SJSA1 (cell line): ENCODE measurements around the gene RPS17. TPM values are rescaled to one million over a fixed set of nuclear protein-coding genes. Genes with fewer than 3 reads are reported as not detected.
A peak's percentile ranks its signal among the peaks of the same experiment; 100 is the strongest.
"Not testable (repeated sequence)": the region's sequence is repeated elsewhere in the genome, so short reads cannot be mapped to it uniquely, and the experiment has no call there.

Source experiments
- DNase-seq, 2 experiments: peaks; one replicate each; pipeline ENCODE4 v3.0.0-alpha.2; 2015 to 2020; ENCODE audit warnings: low spot score in 2 of 2, low read depth in 1 of 2
- H3K27ac ChIP-seq: fragments of 250-450 bp; sonication (Bioruptor Pico); 2 replicates; pipeline ENCODE4 v1.5.1; 2020; ENCODE audit warnings: mild to moderate bottlenecking, moderate library complexity
- H3K27me3 ChIP-seq: fragments of 250-450 bp; sonication (Bioruptor Pico); replicated peaks from 2 replicates; pipeline ENCODE4 v1.5.1; 2020; ENCODE audit warnings: mild to moderate bottlenecking, moderate library complexity
- H3K36me3 ChIP-seq: fragments of 250-450 bp; sonication (Bioruptor Pico); 2 replicates; pipeline ENCODE4 v1.5.1; 2020; ENCODE audit warnings: mild to moderate bottlenecking
- H3K4me1 ChIP-seq: fragments of 250-450 bp; sonication (Bioruptor Pico); replicated peaks from 2 replicates; pipeline ENCODE4 v1.6.1; 2021; ENCODE audit warnings: mild to moderate bottlenecking
- H3K4me3 ChIP-seq: fragments of 250-450 bp; sonication (Bioruptor Pico); 2 replicates; pipeline ENCODE4 v1.5.1; 2020; ENCODE audit warnings: mild to moderate bottlenecking
- H3K9me3 ChIP-seq: fragments of 250-450 bp; sonication (Bioruptor Pico); replicated peaks from 2 replicates; pipeline ENCODE4 v1.5.1; 2020; ENCODE audit warnings: mild to moderate bottlenecking
- total RNA-seq: library from RNA; depleted of rRNA; stranded (reverse); fragments of >200 nt; shearing (Covaris generic); gene quantifications from 2 replicates; pipeline ENCODE4 v1.2.3, GENCODE V29; 2014

Gene RPS17
- total RNA-seq, 1 experiment from 2014 or later, result 2,652 TPM

GRCh38 chr15:82530606-82531379 lies 9.5 kb downstream of the RPS17 start:
- Histone ChIP-seq H3K36me3 (peaks cover 20% of the 10 kb centered on the region), H3K27ac (no peak overlapping the region), H3K27me3 (no peaks in the 10 kb centered on the region), H3K4me3 (no peak overlapping the region), H3K9me3 (no peaks in the 10 kb centered on the region), H3K4me1 (peaks cover 6% of the 10 kb centered on the region; the same call in 1 of the 2 replicates)
- peak; percentile 76 to 89 for DNase-seq

DNA sequence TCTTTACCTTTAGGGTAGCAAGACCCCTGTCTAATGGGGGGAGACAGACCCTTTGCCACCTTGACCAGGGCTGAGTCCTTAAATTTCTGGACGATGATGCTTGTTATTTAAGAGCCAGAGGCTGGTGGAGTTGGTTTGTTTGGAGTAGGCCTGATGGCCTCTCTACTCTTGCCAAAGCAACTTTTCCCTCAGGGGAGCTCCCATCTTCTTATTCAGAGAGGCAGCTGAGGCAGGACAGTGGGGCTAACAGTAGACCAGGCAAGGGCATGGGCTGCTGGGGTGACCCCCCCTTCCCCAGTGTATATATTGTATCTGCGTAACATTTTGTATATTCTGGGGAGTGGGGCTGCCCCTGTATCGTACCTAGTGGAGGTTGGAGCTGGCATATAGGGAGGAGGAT lies 10.3 kb downstream of the RPS17 start:
- Histone ChIP-seq H3K27ac (no peak overlapping the region), H3K27me3 (no peaks in the 10 kb centered on the region), H3K4me3 (no peak overlapping the region)

DNA sequence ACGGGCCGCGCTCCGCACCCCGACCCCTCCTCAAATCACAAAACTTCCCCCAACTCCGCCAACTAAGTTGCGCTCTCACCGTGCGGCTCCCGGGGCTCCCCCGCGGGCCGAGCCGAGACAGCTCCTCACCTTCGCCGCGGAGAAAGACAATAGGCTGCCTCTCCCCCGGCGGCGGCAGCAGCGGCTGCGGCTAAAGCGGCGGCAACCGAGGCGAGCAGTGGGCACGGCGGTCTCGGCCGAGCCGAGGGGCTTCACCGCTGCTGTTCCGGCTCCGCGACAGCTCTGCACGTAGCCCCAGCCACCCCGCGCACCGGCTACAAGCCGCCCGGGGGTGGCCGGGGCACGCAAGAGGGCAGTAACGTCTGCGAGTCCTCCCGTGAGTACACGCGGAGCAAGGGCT lies 26.7 kb downstream of the RPS17 start:
- DNase-seq, H3K27me3 ChIP-seq, H3K36me3 ChIP-seq, H3K9me3 ChIP-seq, H3K27ac ChIP-seq, H3K4me1 ChIP-seq: not testable (repeated sequence)
- peak overlapping the region; percentile 20; the same call in 1 of the 2 replicates for H3K4me3 ChIP-seq

More for the DNA sequence above, 10.3 kb downstream of the RPS17 start:
- H3K36me3 ChIP-seq, result peaks cover 12% of the 10 kb centered on the region
- peaks cover 6% of the 10 kb centered on the region; the same call in 1 of the 2 replicates for H3K4me1 ChIP-seq
- no peaks in the 10 kb centered on the region for H3K9me3 ChIP-seq
- DNase-seq, result peak in 1 of 2 experiments; percentile 31

GRCh38 chr15:82507693-82508092 lies 32.6 kb downstream of the RPS17 start:
- DNase-seq, result peak in 1 of 2 experiments; percentile 25
- not testable (repeated sequence) for H3K27ac ChIP-seq, H3K27me3 ChIP-seq, H3K4me3 ChIP-seq, H3K36me3 ChIP-seq, H3K4me1 ChIP-seq, H3K9me3 ChIP-seq

GRCh38 chr15:82507087-82507486 lies 33.2 kb downstream of the RPS17 start:
- not testable (repeated sequence) for H3K4me1 ChIP-seq, H3K4me3 ChIP-seq, H3K27me3 ChIP-seq, DNase-seq, H3K36me3 ChIP-seq, H3K9me3 ChIP-seq, H3K27ac ChIP-seq

GRCh38 chr15:82505842-82506241 lies 34.4 kb downstream of the RPS17 start:
- DNase-seq, H3K27me3 ChIP-seq, H3K27ac ChIP-seq, H3K4me3 ChIP-seq, H3K9me3 ChIP-seq, H3K4me1 ChIP-seq, H3K36me3 ChIP-seq: not testable (repeated sequence)

- not testable (repeated sequence) for H3K27me3 ChIP-seq, H3K9me3 ChIP-seq, H3K27ac ChIP-seq, H3K36me3 ChIP-seq, DNase-seq, H3K4me1 ChIP-seq, H3K4me3 ChIP-seq
Observed at GRCh38 chr15:82504074-82504473, 36.2 kb downstream of the RPS17 start.

- not testable (repeated sequence) for DNase-seq, H3K27ac ChIP-seq, H3K4me3 ChIP-seq, H3K9me3 ChIP-seq, H3K27me3 ChIP-seq, H3K36me3 ChIP-seq, H3K4me1 ChIP-seq
Observed at GRCh38 chr15:82502700-82503339, 37.4 kb downstream of the RPS17 start.

GRCh38 chr15:82500772-82501171 lies 39.5 kb downstream of the RPS17 start:
- not testable (repeated sequence) for H3K4me3 ChIP-seq, H3K36me3 ChIP-seq, H3K4me1 ChIP-seq, H3K9me3 ChIP-seq, DNase-seq, H3K27ac ChIP-seq, H3K27me3 ChIP-seq

DNA sequence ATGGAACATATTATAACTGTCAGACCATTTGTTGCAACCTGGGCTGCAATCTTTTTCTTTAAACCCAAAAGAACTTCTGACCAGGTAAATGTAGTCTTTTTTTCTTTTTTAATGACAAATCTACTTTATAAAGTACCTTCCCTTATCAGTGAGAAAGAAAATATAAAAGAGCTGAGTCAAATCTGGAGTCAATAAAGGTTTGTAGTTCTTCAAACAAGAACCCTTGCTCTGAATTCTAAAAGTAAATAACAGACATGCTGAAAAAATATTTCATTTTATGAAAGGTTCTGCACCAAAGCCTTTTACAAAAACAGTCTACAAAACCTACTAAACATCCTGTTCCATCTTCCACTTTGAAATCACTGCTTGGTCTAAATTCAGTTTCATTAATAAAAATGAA lies 42.3 kb downstream of the RPS17 start:
- not testable (repeated sequence) for H3K27ac ChIP-seq, H3K4me3 ChIP-seq, DNase-seq, H3K27me3 ChIP-seq, H3K9me3 ChIP-seq, H3K36me3 ChIP-seq, H3K4me1 ChIP-seq

DNA sequence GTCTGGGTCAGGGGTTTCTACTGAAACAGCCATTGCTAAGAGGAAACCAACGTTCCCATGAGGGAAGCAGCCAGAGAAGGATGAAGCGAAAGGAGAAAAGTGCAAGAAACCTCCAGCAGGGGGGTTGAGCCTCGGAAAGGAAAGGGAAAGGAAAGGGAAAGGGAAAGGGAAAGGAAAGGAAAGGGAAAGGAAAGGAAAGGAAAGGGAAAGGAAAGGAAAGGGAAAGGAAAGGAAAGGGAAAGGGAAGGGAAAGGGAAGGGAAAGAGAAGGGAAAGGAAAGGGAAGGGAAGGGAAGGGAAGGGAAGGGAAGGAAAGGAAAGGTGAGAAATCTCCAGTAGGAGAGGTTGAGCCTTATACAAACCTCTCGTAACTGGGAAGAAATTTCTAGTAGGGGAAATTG lies 52.0 kb downstream of the RPS17 start:
- not testable (repeated sequence) for H3K4me1 ChIP-seq, H3K9me3 ChIP-seq, H3K27ac ChIP-seq, H3K36me3 ChIP-seq, H3K27me3 ChIP-seq, DNase-seq, H3K4me3 ChIP-seq

DNA sequence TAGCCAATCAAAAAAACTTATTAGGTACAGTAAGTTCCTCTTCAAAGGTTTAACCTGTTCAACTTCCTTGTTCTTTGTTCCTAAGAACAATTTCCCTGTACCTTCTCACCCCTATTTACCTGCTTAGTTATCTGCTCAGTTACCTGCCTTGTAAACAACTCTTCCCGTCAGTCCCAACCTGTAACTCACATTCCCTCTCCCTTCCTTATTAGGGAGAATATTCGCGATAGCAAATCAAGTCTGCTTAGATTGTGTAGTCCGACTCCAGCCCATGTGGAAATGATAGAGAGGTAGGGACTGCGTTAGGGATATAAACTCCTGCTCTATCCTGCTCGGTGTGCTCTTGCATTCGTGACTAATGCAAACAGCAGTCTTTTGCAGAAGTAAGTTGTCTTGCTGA lies 53.2 kb downstream of the RPS17 start:
- not testable (repeated sequence) for H3K4me3 ChIP-seq, H3K27me3 ChIP-seq, H3K27ac ChIP-seq, DNase-seq, H3K4me1 ChIP-seq, H3K9me3 ChIP-seq, H3K36me3 ChIP-seq
